ENCODE results near the gene ARPC4.
A peak's percentile ranks its signal among the peaks of the same experiment; 100 is the strongest.

Gene ARPC4

DNA sequence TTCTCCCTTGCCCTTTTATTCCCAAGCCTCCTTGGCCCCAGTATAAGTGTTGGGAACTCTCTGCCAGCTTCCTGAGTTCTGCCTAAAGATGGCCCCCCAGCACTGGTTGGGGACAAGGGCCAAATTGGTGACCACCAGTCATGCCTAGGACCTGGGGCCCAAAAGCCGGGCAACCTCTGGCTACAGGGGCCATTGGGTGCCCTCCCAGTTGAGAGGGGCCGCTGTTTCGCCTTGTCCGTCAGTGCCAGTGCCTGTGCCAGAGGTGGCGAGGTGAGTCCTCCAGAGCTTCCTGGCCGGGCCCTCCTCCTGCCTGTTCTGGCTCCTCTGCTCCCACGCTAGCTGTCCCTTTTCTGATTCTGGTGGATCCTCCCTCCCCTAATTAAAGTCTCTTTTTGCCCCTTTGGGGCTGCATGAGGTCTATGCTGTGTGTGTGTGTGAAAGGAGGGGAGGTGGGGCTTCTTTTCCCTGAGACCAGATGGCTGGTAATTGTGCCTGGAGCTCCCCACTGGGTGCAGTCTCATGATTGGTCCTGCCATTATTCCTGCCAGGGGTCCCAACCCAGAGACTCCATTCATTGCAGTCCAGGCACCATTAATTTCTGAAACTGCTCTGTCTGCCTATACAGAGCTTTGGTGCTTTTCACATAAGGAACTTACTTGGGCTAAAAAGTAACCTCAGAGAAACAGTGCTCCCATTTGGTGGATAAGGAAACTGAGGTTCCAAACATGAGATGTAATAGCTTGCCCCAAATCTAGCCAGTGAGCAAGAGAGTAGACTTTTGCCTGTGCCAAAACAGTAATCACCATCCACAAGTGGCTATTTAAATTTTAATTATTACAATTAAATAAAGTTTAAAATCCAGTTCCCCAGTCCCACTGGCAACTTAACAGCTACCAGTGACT, 14.1 kb downstream of the ARPC4 start:
- Histone ChIP-seq H3K4me3 (replicated peaks; ENCODE audit: insufficient read depth, low read length) (no peak overlapping the region), H3K27ac (replicated peaks) (no peak overlapping the region), H3K27me3 (ENCODE audit: insufficient read depth, poor library complexity, severe bottlenecking) (no peaks in the 10 kb centered on the region)
- no peak for TF ChIP-seq POLR2AphosphoS5 (IDR thresholded peaks at IDR 0.05; ENCODE audit: low read depth)
- TF ChIP-seq, protein P1, sequence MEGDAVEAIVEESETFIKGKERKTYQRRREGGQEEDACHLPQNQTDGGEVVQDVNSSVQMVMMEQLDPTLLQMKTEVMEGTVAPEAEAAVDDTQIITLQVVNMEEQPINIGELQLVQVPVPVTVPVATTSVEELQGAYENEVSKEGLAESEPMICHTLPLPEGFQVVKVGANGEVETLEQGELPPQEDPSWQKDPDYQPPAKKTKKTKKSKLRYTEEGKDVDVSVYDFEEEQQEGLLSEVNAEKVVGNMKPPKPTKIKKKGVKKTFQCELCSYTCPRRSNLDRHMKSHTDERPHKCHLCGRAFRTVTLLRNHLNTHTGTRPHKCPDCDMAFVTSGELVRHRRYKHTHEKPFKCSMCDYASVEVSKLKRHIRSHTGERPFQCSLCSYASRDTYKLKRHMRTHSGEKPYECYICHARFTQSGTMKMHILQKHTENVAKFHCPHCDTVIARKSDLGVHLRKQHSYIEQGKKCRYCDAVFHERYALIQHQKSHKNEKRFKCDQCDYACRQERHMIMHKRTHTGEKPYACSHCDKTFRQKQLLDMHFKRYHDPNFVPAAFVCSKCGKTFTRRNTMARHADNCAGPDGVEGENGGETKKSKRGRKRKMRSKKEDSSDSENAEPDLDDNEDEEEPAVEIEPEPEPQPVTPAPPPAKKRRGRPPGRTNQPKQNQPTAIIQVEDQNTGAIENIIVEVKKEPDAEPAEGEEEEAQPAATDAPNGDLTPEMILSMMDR (IDR thresholded peaks at IDR 0.05; ENCODE audit: insufficient read depth, low read length) = no peak
- TF ChIP-seq, protein P2, sequence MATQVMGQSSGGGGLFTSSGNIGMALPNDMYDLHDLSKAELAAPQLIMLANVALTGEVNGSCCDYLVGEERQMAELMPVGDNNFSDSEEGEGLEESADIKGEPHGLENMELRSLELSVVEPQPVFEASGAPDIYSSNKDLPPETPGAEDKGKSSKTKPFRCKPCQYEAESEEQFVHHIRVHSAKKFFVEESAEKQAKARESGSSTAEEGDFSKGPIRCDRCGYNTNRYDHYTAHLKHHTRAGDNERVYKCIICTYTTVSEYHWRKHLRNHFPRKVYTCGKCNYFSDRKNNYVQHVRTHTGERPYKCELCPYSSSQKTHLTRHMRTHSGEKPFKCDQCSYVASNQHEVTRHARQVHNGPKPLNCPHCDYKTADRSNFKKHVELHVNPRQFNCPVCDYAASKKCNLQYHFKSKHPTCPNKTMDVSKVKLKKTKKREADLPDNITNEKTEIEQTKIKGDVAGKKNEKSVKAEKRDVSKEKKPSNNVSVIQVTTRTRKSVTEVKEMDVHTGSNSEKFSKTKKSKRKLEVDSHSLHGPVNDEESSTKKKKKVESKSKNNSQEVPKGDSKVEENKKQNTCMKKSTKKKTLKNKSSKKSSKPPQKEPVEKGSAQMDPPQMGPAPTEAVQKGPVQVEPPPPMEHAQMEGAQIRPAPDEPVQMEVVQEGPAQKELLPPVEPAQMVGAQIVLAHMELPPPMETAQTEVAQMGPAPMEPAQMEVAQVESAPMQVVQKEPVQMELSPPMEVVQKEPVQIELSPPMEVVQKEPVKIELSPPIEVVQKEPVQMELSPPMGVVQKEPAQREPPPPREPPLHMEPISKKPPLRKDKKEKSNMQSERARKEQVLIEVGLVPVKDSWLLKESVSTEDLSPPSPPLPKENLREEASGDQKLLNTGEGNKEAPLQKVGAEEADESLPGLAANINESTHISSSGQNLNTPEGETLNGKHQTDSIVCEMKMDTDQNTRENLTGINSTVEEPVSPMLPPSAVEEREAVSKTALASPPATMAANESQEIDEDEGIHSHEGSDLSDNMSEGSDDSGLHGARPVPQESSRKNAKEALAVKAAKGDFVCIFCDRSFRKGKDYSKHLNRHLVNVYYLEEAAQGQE (IDR thresholded peaks at IDR 0.05; ENCODE audit: insufficient replicate concordance, low read depth) = no peak
- TF ChIP-seq GABPA (IDR thresholded peaks at IDR 0.05; ENCODE audit: low read depth) = no peak
- TF ChIP-seq SPI1 (IDR thresholded peaks at IDR 0.05; ENCODE audit: borderline replicate concordance, low read depth) = no peak
- DNase-seq (ENCODE audit: low read depth in 1 of 2, low spot score in 1 of 2) = no peak

DNA sequence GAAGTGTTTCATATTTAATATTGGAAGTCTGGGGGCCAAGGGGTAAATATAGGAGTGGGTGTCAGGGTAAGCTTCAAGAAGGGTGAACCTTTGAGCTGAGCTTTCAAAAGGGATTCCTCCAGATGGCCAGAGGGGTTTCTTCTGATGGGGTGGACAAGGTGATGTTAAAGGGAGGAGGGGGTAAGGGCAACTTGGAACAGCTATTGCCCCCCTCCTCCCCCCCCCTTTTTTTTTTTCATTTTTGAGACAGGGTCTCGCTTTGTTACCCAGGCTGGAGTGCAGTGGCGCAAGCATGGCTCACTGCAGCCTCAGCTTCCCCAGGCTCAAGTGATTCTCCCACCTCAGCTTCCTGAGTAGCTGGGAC, 15.1 kb downstream of the ARPC4 start:
- no peak for DNase-seq (ENCODE audit: low read depth in 1 of 2, low spot score in 1 of 2)
- TF ChIP-seq, protein P2 (IDR thresholded peaks at IDR 0.05; ENCODE audit: insufficient replicate concordance, low read depth) = no peak
- TF ChIP-seq SPI1 (IDR thresholded peaks at IDR 0.05; ENCODE audit: borderline replicate concordance, low read depth) (no peak), GABPA (IDR thresholded peaks at IDR 0.05; ENCODE audit: low read depth) (no peak), POLR2AphosphoS5 (IDR thresholded peaks at IDR 0.05; ENCODE audit: low read depth) (no peak)
- TF ChIP-seq, protein P1 (IDR thresholded peaks at IDR 0.05; ENCODE audit: insufficient read depth, low read length) = no peak
- Histone ChIP-seq H3K4me3 (replicated peaks; ENCODE audit: insufficient read depth, low read length) (no peak overlapping the region), H3K27ac (replicated peaks) (no peak overlapping the region), H3K27me3 (ENCODE audit: insufficient read depth, poor library complexity, severe bottlenecking) (no peaks in the 10 kb centered on the region)

DNA sequence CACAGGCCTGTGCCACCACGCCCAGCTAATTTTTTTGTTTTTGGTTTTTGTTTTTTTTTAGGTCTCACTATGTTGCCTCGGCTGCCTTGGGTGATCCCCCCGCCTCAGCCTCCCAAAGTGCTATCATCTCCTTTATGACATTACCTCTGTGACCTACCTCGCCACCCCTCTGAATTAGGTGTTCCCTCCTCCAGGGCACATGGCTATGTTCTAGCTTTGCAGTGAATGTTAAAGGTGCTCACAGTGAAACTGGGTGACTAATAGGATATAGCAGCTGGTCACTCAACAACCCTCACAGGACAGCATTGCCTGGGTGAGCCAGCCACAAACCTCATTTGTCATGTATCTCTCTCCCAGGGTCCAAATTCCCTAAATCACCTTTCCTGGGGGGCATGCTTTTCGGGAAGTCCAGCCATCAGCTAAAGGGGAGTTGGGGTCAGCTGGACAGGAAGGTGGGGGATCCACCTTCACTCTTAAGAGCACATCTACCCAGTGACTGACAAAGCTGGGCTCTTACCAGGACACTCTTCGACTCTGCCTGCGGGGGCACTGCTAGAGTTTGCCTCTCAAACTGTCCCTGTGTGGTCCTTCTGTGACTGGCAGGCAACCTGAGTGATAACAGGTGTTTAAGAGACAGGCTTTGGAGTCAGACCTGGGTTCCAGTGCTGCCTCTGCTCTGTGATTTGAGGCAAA, 15.6 kb downstream of the ARPC4 start:
- Histone ChIP-seq H3K4me3 (replicated peaks; ENCODE audit: insufficient read depth, low read length) (no peak overlapping the region), H3K27me3 (ENCODE audit: insufficient read depth, poor library complexity, severe bottlenecking) (no peaks in the 10 kb centered on the region), H3K27ac (replicated peaks) (peak overlapping the region; percentile 84; the same call in 1 of the 2 replicates)
- DNase-seq (ENCODE audit: low read depth in 1 of 2, low spot score in 1 of 2) = peak in 1 of 2 experiments; percentile 69
- TF ChIP-seq, protein P1 (IDR thresholded peaks at IDR 0.05; ENCODE audit: insufficient read depth, low read length) = peak; percentile 21
- peak; percentile 52; the same call in 1 of the 2 replicates for TF ChIP-seq POLR2AphosphoS5 (IDR thresholded peaks at IDR 0.05; ENCODE audit: low read depth)
- TF ChIP-seq SPI1 (IDR thresholded peaks at IDR 0.05; ENCODE audit: borderline replicate concordance, low read depth) = no peak

Measured in HL-60 (cell line).